NCI-H526 treated with DMSO at 0.1 percent for 48 hours (cell line): ENCODE measurements around the gene KRT3.

Source experiments
- DNase-seq: peaks from one replicate; lab custom pipeline; 2025; lab: John Stamatoyannopoulos, UW

Gene KRT3

DNA sequence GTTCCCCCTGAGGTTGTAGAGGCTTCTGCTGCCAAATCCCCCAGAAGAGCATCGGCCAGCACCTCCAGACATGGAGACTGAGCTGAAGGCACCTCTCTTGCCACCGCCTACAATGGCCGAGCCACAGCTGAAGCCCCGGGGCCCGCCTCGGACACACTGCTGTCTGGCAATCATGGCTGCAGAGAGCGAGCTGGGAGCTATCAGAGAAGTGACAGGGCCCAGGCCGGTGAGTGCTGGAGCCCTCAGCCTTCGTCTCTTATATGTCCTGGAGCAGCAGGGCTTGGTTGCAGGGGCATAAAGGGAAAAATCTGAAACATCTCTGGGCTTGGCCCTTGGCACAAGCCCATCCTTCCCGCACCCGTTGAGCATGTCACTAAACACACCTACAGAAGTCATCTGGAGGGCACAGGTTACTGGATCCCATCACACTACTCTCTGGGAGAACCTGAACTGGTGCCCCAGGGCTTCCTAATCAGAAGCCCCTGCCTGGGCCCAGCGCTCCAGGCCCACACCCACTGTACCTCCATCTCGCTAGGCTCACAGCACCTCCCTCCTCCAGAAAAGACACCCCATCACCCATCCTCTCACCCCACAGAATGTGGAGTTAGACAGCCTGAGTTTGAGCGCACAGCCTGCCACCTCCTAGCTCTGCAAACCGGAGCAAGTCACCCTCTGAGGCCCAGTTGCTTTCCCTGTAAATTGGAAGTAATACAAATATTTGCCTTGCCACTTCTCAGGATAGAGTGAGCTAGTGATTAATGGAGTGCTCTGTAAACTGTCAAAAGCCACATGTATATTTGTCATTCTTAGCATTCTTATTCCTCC is 18.2 kb upstream of the KRT3 start, which contains the start of gene KRT4:
Gene KRT4 (minus strand): TSS at position 232 of the 825 bp plus-strand sequence. CDS start 58 bp downstream, at position 174.
- DNase-seq = no peak

DNA sequence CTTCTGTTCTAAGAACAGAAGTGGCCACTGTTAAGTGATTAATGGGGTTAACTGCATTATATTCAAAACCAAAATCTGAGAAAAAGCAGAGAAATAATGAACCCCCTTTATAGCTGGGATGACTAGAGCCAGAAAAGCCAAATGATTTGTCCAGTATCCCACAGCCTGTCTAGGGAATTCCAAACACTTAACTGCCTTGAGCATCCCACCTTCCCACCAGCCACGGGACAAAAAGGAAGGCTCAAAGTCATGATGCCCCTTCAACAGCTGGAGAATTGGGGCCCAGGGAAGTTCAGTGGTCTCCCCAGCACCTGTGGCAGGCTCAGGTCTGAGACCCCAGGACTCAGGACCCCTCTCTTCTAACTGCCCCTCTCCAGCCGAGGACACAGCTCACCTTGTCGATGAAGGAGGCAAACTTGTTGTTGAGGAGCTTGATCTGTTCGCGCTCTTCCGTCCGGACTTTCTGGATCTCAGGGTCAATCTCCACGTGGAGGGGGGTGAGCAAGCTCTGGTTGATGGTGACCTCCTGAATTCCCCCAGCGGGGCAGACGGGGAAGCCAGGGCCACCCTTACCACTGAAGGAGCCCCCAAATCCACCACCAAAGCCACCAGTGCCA is 17.4 kb upstream of the KRT3 start:
- no peak for DNase-seq

DNA sequence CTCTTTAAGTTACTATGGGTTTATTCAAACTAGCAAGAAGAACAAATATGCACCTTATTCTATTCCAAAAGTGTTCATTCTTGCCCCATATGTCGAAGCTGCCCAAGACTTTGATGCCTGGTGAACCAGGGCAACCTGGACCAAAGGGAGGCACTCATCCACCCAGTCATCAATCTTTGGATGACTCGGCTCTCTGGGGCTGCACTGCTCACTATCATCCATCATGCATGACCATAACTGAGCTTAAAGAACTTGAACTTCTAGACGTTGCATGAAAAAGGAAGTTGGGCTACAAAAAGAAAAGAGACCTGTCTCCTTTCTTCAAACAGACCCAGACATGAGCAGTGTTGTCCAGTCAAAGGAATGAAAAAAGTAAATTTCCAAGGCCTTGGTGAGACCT is 16.8 kb upstream of the KRT3 start:
- DNase-seq = no peak

DNA sequence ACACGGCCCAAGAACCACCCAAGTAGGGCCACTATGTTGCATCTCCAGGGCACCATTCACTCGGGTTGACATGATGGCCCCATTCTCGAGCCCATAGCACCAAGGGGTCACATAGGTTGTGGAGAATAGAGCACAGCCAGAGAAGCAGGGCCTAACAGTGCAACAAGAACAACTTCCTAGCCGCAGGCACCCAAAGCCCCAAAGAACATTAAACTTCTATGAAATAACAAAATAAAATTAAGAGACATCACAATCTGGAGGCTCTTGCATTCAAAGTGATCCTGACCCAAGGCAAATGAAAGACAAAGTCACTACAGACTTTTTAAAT is 16.1 kb upstream of the KRT3 start:
- DNase-seq = no peak

DNA sequence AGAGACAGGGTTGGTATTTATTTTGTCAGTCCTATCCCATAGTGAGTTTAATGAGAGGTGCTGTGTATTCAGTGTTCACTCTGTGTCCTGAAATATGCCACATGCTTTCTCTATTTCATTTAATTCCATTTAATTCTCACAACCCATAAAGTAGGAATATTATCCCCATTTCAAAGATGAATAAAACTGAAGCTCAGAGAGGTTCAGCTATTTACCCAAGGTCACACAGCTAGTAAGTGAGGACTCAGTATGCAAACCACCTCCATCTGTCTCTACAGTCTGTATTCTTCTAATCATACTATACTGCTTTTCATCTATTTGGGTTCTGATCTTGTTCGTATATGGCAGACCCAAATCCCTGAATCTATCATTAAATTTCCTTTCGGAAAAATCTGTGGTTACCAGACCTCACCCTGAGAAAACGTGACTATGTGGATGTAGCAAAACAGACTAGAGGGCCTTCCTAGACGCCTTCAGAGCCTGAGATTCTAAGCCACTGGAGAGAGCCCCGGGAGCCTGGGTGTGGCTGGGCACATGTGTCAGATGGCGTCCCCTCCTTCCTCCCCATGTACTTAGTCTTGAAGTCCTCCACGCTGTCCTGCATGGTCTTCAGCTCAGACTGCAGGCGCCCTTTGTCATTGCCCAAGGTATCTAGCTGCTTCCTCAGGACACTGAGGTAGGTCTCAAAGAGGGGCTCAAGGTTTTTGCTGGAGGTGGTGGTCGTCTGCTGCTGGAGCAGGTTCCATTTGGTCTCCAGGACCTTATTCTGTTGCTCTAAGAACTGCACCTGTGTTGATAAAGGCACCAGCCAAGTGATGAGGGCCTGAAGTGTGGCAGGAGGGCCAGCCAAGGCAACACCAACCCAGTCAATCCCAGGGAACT is 15.5 kb upstream of the KRT3 start:
- no peak for DNase-seq

DNA sequence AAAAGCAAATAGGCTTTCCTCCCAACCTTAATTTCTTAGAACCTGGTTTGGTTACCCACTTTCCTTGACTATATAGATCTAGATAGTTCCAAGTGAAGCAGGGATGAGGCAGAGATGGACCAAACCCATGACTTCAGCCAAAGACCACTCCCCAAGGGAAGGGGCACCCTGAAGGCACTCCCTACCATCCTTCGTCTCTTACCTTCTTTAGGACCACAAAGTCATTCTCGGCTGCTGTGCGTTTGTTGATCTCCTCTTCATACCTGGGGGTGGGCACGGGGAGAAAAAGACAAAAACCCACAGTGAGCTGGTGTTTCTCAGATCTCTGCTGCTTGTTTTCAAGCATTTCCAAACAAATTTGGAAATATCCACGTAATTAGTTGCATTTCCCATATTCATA is 14.6 kb upstream of the KRT3 start:
- no peak for DNase-seq

DNA sequence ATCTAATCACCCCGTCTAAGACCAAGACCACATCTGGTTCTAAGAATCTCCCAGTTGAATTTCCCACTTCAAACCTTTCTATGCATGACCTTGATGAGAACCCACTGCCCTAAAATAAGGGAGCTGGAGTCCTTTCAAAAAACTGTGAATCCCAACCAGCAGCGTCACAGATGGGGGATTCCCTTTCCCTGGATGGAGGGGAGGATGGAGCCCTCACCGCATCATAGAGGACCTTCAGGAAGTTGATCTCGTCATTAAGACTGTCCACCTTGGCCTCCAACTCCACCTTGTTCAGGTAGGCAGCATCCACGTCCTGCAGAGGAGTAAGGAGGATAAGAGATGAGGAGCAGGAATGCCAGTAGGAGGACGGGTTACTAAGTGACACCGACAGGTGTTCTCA is 13.2 kb upstream of the KRT3 start:
- no peak for DNase-seq

DNA sequence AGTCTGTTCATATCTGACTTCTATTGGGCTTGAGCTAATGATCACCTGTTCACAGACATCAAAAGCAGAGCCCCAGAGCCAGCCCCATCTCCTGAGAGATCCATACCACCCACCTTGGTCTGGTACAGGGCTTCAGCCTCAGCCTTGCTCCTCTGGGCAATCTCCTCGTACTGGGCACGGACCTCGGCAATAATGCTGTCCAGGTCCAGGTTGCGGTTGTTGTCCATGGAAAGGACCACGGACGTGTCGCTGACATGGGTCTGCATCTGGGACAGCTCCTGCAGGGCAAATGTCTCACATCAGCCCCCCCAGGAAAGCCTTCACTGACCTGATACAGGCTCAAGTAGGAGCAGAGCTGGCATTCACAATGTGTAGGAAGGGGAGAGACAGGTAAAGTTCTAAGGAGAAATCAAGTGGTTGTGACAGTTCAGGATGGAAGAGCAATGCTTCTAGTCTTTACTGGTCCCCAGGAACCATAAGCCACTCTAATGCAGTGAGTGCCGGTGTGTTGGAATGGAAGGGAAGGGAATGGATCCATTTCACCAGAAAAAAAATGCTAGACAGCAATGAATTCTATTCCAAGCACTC is 12.8 kb upstream of the KRT3 start:
- no peak for DNase-seq

DNA sequence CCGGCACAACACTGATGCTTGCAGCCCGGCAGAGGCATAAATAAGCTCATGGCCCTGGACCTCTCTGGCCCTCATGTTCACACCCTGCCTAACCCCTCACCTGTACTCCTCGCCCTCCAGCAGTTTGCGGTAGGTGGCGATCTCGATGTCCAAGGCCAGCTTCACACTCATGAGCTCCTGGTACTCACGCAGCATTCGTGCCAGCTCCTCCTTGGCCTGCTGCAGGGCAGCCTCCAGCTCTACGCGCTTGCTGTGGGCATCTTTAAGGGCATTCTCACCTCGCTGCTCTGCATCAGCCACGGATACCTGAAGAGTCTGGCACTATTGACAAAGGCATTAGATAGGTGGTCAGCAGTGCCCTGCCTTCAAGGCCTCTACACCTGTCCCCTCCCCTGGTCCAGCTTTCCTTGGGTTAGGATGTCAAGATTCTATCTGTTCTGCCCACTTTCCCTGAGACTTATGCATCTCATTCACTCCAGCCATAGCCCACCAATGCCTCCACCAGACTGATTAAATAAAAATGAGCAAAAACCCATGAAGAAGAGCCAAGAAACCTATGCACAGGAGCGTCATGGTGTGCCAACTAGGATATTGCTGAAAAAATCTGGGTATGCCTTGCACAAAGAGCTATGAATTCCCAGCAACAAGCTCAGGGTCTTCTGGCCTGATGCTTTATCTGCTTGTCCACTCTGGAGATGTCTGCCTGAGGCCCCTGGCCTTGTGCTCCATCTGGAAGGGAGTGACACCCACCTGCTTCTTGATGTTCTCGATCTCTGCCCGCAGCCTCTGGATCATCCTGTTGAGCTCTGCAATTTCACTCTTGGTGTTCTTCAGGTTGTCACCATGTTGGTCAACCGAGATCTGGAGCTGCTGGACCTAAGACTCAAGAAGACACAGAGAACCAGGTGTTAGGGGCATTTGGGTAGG is 11.9 kb upstream of the KRT3 start:
- DNase-seq = no peak

DNA sequence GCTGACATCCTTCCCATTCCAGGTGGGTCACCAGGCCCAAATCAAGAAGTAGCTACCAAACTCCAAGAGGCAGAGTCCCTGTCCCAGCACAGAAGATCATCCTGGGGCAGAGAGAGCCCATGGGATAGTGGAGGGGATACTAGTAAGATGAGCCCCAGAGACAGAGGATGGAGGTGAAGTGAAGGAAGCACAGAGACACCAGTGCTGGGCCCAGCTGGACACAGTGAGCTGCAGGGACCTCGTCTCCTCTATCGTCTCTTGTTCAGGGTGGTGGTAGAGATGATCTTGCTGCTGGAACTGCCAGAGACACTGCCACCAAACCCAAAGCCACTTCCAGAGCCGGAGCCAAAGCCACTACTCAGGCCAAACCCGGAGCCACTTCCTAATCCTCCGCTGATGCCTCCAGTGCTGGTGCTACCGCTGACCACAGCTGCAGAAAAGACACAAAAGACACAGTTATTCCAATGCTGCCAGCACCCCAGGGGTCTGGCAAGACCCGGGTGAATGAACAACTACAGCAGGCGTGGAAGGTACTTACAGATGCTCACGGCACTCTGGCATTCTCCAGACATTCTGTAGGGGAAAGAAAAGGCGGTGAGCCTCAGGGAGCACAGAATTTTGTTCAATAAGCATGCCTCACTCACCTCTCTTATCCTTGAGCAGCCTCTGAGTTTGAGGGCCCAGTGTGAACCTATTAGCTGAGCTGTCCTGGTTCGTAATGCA is 11.1 kb upstream of the KRT3 start:
- no peak for DNase-seq

DNA sequence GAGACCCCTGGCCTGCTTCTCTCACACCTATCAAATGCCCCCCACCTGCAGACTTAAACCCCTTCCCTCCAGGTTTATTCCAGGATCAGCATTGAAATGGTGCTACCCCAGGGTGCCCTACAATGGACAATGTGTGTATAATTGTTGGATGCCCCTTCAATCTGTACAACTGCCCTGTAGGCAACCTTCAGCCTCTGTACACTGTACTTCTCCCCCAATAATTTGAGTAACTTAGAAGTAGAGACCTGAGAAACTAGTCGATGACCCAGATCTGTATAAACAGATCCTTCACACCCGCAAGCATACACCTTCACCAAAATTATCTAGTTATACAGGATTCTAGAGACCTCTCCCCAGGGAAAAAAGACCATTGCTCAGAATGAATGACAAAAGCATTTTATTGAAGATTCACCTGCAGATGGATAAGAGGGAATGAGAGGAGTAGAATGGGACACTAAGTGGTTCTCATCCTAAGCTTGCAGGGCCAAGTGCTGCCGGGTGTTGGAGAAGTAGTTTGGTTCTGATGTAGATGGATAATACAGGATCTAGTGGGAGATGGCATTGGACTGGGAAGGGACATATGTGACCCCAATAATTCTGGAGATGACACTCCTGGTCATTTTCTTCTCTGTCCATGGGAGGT is 10.4 kb upstream of the KRT3 start:
- DNase-seq = no peak

DNA sequence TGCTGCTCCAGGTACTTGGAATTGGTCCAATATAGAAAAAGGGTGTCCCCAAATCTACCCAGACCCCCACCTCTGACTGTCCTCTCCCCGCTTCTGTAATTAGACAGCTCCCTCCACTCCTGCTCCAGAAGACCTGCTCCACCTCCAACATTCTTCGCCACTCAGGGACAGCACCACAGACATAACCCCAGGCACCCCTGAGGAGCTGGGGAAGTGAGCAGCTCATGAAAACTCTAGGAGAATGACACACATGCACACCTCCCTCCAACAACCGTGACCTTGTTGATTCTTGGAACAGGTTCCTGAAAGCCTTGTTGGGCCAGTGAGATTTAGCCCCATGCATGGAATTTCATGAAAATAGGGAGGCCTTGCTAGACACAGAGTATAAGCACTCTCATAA is 9.8 kb upstream of the KRT3 start:
- no peak for DNase-seq

DNA sequence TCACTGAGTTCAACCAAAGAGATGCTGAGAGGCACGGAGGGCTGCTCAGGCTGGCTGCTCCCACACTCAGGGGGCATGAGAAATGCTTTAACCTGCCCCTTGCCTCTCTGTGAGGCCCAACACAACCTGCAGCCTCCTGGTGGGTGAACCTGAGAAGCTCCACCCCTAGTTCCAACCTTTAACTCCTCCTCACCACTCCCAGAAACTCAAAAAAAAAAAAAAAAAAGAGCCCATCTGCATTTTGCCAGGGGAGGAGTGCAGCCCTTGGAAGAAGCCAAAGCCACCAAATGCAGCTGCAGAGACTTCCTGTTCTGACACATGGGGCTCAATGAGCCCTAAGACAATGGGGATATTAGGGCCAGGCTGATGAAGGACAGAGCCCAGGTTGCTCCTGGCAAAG is 9.1 kb upstream of the KRT3 start:
- DNase-seq = no peak

DNA sequence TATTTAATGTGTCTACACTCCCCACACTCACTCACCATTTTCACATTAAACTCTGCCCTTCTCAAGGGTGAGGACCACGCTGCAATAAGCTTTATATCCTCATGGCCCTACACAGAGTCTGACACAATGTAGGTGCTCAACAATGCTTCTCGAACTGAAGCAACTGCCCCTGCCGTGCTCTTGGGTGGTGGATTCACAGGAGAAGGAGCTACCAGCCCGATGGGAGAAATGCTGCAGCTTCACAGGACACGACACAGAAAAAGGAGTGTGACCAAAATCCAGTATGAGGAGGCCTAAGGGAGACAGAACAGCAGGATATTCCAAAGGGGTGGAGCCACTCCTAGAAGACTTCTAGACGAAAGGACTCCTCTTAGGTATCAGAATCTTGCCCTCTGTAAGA is 6.5 kb upstream of the KRT3 start:
- DNase-seq = no peak

DNA sequence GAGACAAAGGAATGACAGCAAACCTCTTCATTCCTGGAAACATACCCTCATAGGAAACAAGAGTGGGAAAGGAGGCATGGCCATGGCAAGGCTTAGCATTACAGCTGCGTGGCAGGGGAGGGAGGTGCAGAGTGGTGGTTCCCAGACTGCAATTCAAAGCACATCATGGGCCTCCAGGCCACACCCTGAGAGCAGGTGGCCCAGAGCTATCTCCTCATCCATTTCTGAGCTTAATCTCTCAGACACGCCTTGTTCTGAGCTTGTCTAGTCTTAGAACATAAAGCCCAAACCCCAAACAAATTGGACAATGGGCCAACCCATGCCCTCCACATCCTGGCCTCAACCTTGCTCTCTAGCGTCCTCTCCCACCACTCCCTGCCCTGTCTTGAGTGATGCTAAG is 5.9 kb upstream of the KRT3 start:
- no peak for DNase-seq

DNA sequence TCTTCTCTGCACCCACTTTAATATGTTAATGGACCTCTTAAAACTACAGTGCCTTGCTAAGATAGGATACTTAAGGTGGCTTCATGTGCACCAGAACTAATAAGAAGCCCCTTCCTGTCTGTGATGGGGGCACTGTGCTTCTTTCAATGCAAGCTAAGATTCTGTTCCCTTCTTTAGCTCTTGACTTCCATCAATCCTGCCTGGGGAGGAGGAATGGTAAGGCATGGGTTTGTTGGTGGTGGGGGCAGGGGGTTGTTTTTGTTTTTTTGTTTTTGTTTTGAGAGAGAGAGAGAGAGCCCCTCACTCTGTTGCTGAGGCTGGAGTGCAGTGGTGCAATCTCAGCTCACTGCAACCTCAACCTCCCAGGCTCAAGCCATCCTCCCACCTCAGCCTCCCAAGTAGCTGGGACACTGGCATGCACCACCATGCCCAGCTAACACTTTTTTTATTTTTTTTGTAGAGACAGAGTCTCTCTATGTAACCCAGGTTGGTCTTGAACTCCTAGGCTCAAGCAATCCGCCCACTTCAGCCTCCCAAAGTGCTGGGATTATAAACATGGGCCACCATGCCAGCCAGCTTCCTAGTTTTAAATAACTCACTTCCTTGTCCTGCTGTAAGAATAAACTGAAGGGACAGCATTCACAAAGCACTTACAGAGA is 4.5 kb upstream of the KRT3 start:
- no peak for DNase-seq

DNA sequence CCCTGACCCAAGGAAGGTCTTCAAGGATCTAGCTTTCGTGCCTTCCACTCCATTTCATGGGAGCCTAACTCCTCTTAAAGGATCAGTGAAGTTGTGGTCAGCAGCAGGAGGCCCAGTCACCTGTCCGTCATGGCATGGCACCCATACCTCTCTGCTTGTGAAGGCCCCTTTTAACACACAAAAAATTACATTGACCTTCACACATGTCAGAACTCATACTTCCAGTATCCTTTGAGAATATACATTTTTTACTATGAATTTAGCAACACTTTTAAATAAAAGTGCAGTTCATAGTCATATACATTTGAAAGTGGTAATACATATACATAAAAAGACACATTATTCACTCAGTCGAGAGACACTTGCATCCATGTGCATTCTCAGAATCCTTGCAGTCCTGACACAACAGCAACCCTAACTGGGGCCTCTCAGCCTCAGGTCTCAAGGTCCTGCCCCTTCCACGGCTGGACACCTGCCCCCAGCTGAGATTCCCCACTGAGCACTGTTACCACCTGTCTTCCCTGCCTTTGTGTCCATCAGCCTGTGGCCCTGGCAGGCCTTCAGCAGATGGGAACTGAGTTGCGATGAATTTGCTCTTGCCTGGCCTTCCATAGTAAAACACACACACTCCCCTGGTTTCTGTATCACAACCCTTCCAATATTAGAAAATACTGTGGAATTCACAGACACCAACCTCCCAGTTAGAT is 3.7 kb upstream of the KRT3 start:
- DNase-seq = no peak

DNA sequence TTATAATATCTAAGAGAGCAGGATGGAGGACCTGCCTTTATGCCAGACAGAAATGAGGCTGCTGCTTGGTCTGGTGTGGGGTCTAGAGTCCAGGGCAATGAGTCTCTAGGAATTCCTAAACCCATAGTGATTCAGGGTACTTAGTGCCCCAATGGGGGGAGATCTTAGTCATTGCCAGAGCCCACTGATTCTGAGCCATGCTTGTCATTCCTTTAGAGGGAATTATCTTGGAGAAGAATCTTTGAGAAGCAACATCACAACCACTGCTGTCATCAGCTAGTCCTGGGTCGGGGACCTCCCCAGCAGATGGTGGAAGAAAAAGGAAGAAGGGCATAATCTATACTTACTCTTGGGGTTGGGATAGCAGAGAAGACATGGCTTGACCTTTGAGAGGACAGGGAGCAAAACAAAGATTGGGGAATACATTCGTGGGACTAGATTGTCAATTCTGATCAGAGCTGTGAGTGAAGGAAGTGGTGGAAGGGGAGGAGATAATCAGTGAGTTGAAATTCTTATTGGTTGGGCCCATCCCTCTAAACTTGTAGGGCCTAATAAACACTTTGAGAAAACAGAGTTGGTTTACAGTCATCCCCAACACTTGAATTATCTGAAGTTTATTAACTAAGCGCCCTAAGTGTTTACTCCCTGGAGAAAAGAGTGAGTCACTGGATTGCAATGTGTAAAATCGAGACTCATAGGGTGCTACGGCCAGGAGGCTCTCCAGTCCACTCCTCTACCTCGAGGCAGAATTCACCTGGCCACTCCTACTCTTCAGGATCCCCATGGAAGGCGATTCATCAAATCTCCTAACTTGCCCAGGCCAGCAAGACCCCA is 3.0 kb upstream of the KRT3 start:
- no peak for DNase-seq
